H1 (cell line): Measurements from ENCODE around the gene TUBB4B. TPM values are rescaled to one million over a fixed set of nuclear protein-coding genes. Genes with fewer than 3 reads are reported as not detected.

ENCODE experiments used
- CBX5 ChIP-seq: fragments of 300-800, 300-1000 bp; sonication (generic); IDR thresholded peaks from 2 replicates; pipeline ENCODE4 v1.7.1; 2016; ENCODE audit warnings: antibody characterized with exemption, low read length, low read depth
- CREB1 ChIP-seq: IDR thresholded peaks from 2 replicates; pipeline ENCODE4 v1.6.1; 2012; ENCODE audit warnings: inconsistent platforms
- CTBP2 ChIP-seq: IDR thresholded peaks from 2 replicates; pipeline ENCODE4 v1.7.0; 2011; ENCODE audit warnings: borderline replicate concordance, mild to moderate bottlenecking, moderate library complexity, mixed read lengths, low read length; ENCODE audit not compliant: insufficient read depth, insufficient read length
- EZH2 ChIP-seq: fragments of 200-600 bp; sonication (generic); IDR thresholded peaks from 2 replicates; pipeline ENCODE4 v1.7.1; 2012; ENCODE audit warnings: low read depth, mild to moderate bottlenecking, moderate library complexity, low read length, inconsistent platforms; ENCODE audit not compliant: severe bottlenecking
- POU5F1 ChIP-seq: IDR thresholded peaks from 2 replicates; pipeline ENCODE4 v1.6.1; 2011; ENCODE audit warnings: low read depth, mild to moderate bottlenecking, low read length, moderate library complexity
- RBBP5 ChIP-seq: IDR thresholded peaks from 2 replicates; pipeline ENCODE4 v1.7.1; 2012; ENCODE audit warnings: low read depth, mild to moderate bottlenecking, inconsistent platforms, low read length, moderate library complexity, borderline replicate concordance
- RNF2 ChIP-seq: fragments of 200-900, 300-1000 bp; sonication (generic); IDR thresholded peaks from 2 replicates; pipeline ENCODE4 v1.7.1; 2016; ENCODE audit warnings: borderline replicate concordance, low read depth, mild to moderate bottlenecking, antibody characterized with exemption, low read length; ENCODE audit not compliant: poor library complexity, severe bottlenecking; ENCODE audit errors: missing control alignments
- SIN3A ChIP-seq, 2 experiments: IDR thresholded peaks in 1 of 2; conservative IDR thresholded peaks in 1 of 2; 2 replicates each; pipeline ENCODE4 v1.6.1; 2011 to 2012; ENCODE audit warnings: low read length in 2 of 2, improper control_type of control experiment in 1 of 2, low read depth in 1 of 2, mild to moderate bottlenecking in 1 of 2
- SIRT6 ChIP-seq: IDR thresholded peaks from one replicate; pipeline ENCODE4 v1.7.1; 2012; ENCODE audit warnings: low read length, inconsistent platforms
- SP2 ChIP-seq: IDR thresholded peaks from 2 replicates; pipeline ENCODE4 v1.6.1; 2012; ENCODE audit warnings: mild to moderate bottlenecking, low read length, inconsistent platforms
- polyA plus RNA-seq, 7 experiments: library from polyadenylated mRNA; depleted of rRNA in 3 of 7; stranded (reverse) in 5 of 7; unstranded in 2 of 7; fragments of >200 nt in 5 of 7; fragments of 200-250 nt in 2 of 7; gene quantifications; 1 replicate in 5 of 7; 2 replicates in 1 of 7; 4 replicates in 1 of 7; pipeline versions ENCODE4 v1.2.1 to v1.2.3, GENCODE V29; 2011 to 2013; ENCODE audit warnings: missing spikeins in 2 of 7, mixed read lengths in 2 of 7
- total RNA-seq: library from RNA; stranded (reverse); fragmentation: NEBNext Ultra II Directional; extraction: Animal tissue kit (Norgen Biotek cat#: 25700); gene quantifications from 2 replicates; pipeline ENCODE4 v1.2.1, GENCODE V29; 2021
- TF ChIP-seq, protein P1 (sequence below): fragments of 300-600 bp; sonication (generic); IDR thresholded peaks from 2 replicates; pipeline ENCODE4 v1.7.1; 2012; ENCODE audit warnings: low read length, moderate library complexity, mild to moderate bottlenecking, inconsistent platforms; ENCODE audit not compliant: insufficient replicate concordance

TUBB4B gene
- total and polyA plus RNA-seq, 2 of the 8 experiments (the other 6 are each of a cell fraction or from before 2014, with no cell fraction given), result 280 to 307 TPM

DNA sequence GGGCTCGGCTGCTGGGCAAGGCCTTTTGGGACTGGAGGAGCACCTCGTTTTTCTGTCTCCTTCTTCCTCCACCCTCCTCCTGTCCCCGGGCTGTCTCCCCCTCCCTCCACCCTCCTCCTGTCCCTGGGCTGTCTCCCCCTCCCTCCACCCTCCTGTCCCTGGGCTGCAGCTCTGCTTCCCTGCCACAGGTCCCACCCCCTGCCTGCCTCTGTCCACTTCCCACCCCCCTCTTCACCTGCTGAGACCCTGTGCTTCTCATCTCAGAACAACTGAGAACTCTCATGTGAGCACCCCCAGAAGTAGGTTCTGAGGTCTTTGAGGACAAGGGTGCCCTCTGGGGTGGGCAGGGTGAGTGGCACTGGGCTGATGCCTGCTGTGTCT lies 30.6 kb downstream of the TUBB4B start (continued):
- TF ChIP-seq, protein P1, sequence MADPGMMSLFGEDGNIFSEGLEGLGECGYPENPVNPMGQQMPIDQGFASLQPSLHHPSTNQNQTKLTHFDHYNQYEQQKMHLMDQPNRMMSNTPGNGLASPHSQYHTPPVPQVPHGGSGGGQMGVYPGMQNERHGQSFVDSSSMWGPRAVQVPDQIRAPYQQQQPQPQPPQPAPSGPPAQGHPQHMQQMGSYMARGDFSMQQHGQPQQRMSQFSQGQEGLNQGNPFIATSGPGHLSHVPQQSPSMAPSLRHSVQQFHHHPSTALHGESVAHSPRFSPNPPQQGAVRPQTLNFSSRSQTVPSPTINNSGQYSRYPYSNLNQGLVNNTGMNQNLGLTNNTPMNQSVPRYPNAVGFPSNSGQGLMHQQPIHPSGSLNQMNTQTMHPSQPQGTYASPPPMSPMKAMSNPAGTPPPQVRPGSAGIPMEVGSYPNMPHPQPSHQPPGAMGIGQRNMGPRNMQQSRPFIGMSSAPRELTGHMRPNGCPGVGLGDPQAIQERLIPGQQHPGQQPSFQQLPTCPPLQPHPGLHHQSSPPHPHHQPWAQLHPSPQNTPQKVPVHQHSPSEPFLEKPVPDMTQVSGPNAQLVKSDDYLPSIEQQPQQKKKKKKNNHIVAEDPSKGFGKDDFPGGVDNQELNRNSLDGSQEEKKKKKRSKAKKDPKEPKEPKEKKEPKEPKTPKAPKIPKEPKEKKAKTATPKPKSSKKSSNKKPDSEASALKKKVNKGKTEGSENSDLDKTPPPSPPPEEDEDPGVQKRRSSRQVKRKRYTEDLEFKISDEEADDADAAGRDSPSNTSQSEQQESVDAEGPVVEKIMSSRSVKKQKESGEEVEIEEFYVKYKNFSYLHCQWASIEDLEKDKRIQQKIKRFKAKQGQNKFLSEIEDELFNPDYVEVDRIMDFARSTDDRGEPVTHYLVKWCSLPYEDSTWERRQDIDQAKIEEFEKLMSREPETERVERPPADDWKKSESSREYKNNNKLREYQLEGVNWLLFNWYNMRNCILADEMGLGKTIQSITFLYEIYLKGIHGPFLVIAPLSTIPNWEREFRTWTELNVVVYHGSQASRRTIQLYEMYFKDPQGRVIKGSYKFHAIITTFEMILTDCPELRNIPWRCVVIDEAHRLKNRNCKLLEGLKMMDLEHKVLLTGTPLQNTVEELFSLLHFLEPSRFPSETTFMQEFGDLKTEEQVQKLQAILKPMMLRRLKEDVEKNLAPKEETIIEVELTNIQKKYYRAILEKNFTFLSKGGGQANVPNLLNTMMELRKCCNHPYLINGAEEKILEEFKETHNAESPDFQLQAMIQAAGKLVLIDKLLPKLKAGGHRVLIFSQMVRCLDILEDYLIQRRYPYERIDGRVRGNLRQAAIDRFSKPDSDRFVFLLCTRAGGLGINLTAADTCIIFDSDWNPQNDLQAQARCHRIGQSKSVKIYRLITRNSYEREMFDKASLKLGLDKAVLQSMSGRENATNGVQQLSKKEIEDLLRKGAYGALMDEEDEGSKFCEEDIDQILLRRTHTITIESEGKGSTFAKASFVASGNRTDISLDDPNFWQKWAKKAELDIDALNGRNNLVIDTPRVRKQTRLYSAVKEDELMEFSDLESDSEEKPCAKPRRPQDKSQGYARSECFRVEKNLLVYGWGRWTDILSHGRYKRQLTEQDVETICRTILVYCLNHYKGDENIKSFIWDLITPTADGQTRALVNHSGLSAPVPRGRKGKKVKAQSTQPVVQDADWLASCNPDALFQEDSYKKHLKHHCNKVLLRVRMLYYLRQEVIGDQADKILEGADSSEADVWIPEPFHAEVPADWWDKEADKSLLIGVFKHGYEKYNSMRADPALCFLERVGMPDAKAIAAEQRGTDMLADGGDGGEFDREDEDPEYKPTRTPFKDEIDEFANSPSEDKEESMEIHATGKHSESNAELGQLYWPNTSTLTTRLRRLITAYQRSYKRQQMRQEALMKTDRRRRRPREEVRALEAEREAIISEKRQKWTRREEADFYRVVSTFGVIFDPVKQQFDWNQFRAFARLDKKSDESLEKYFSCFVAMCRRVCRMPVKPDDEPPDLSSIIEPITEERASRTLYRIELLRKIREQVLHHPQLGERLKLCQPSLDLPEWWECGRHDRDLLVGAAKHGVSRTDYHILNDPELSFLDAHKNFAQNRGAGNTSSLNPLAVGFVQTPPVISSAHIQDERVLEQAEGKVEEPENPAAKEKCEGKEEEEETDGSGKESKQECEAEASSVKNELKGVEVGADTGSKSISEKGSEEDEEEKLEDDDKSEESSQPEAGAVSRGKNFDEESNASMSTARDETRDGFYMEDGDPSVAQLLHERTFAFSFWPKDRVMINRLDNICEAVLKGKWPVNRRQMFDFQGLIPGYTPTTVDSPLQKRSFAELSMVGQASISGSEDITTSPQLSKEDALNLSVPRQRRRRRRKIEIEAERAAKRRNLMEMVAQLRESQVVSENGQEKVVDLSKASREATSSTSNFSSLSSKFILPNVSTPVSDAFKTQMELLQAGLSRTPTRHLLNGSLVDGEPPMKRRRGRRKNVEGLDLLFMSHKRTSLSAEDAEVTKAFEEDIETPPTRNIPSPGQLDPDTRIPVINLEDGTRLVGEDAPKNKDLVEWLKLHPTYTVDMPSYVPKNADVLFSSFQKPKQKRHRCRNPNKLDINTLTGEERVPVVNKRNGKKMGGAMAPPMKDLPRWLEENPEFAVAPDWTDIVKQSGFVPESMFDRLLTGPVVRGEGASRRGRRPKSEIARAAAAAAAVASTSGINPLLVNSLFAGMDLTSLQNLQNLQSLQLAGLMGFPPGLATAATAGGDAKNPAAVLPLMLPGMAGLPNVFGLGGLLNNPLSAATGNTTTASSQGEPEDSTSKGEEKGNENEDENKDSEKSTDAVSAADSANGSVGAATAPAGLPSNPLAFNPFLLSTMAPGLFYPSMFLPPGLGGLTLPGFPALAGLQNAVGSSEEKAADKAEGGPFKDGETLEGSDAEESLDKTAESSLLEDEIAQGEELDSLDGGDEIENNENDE, result no peak
- TF ChIP-seq SIN3A (conservative IDR thresholded peaks at IDR 0.05 in 1 of 2, IDR thresholded peaks at IDR 0.05 in 1 of 2; ENCODE audit: low read depth in 1 of 2, low read length in 2 of 2) (no peak), RBBP5 (no peak), CREB1 (no peak), CBX5 (no peak), POU5F1 (no peak), SIRT6 (no peak), SP2 (no peak), CTBP2 (no peak), RNF2 (no peak), EZH2 (no peak)
- TF ChIP-seq, all 59 proteins: peak for 0
